K562 (cell line): Measurements from ENCODE around the gene CAV1. TPM values are rescaled to one million over a fixed set of nuclear protein-coding genes. Genes with fewer than 3 reads are reported as not detected.

Experiments
- ARID1B ChIP-seq: fragments of 450-650 bp; IDR thresholded peaks from 2 replicates; pipeline ENCODE4 v1.6.1; 2016; ENCODE audit warnings: antibody characterized with exemption, mild to moderate bottlenecking, inconsistent platforms
- BCOR ChIP-seq: fragments of 450-650 bp; IDR thresholded peaks from 2 replicates; pipeline ENCODE4 v1.6.1; 2016
- CBFA2T3 ChIP-seq: fragments of 450-650 bp; IDR thresholded peaks from 2 replicates; pipeline ENCODE4 v1.6.1; 2017
- CBX2 ChIP-seq: fragments of 200-600 bp; sonication (generic); IDR thresholded peaks from one replicate; pipeline ENCODE4 v1.6.1; 2012; ENCODE audit warnings: mild to moderate bottlenecking, low read length, inconsistent platforms; ENCODE audit not compliant: insufficient read depth, poor library complexity, severe bottlenecking
- CTBP1 ChIP-seq: fragments of 450-650 bp; IDR thresholded peaks from 2 replicates; pipeline ENCODE4 v1.6.1; 2016; ENCODE audit warnings: borderline replicate concordance
- ESRRA ChIP-seq: fragments of 450-650 bp; IDR thresholded peaks from 2 replicates; pipeline ENCODE4 v1.6.1; 2014; ENCODE audit warnings: low read depth, mild to moderate bottlenecking, moderate library complexity, borderline replicate concordance
- FOXJ3 ChIP-seq: sonication (generic); formaldehyde crosslinking; IDR thresholded peaks from 2 replicates; pipeline ENCODE4 v1.4.0; 2020; ENCODE audit warnings: mild to moderate bottlenecking, missing genetic modification reagents
- HSF4 ChIP-seq: fragments of 250-450 bp; sonication (Bioruptor Pico); IDR thresholded peaks from 2 replicates; pipeline ENCODE4 v2.1.2; 2022; ENCODE audit warnings: mild to moderate bottlenecking, moderate library complexity, borderline replicate concordance
- ID3 ChIP-seq, 2 experiments: fragments of 250-450 bp in 1 of 2; fragments of 450-650 bp in 1 of 2; sonication (Bioruptor Pico) in 1 of 2; IDR thresholded peaks; 2 replicates each; pipeline versions ENCODE4 v1.6.1 to v1.8.0; 2016 to 2021; ENCODE audit warnings: mild to moderate bottlenecking in 2 of 2, moderate library complexity in 2 of 2, missing compliant biosample characterization in 1 of 2, missing genetic modification characterization in 1 of 2
- POLR2A ChIP-seq: fragments of 450-650 bp; conservative IDR thresholded peaks from 2 replicates; pipeline ENCODE4 v1.6.1; 2016
- PRDM10 ChIP-seq: fragments of 450-650 bp; IDR thresholded peaks from 2 replicates; pipeline ENCODE4 v1.6.1; 2018; ENCODE audit not compliant: partially characterized antibody
- RFX7 ChIP-seq: fragments of 250-450 bp; sonication (Bioruptor Pico); IDR thresholded peaks from 2 replicates; pipeline ENCODE4 v1.5.1; 2021; ENCODE audit warnings: mild to moderate bottlenecking
- ZBTB40 ChIP-seq, 2 experiments: fragments of 450-650 bp in 1 of 2; sonication (generic) in 1 of 2; formaldehyde crosslinking in 1 of 2; IDR thresholded peaks; 2 replicates each; pipeline versions ENCODE4 v1.7.1 to v1.9.0; 2016 to 2022; ENCODE audit warnings: inconsistent platforms in 1 of 2, mild to moderate bottlenecking in 1 of 2, missing genetic modification reagents in 1 of 2
- ZKSCAN1 ChIP-seq: fragments of 150-350 bp; IDR thresholded peaks from 2 replicates; pipeline ENCODE4 v1.6.1; 2016; ENCODE audit warnings: low read depth, low read length
- ZNF561 ChIP-seq: fragments of 450-650 bp; formaldehyde crosslinking; conservative IDR thresholded peaks from 2 replicates; pipeline ENCODE4 v1.4.0; 2020; ENCODE audit warnings: mild to moderate bottlenecking, moderate library complexity
- polyA plus RNA-seq, 8 experiments: library from polyadenylated mRNA; depleted of rRNA in 4 of 8; stranded (reverse) in 5 of 8; unstranded in 3 of 8; fragments of >200 nt; fragmentation: Nextera tagmentation in 2 of 8; fragmentation: Illumina TruSeq in 1 of 8; extraction: Ambion mirVana in 2 of 8; extraction: Trizol in 1 of 8; gene quantifications; 2 replicates each; pipeline versions ENCODE4 v1.2.1 to v1.2.3, GENCODE V29; 2011 to 2014; ENCODE audit warnings: inconsistent platforms in 1 of 8, missing spikeins in 1 of 8
- total RNA-seq, 7 experiments: library from RNA; depleted of rRNA in 6 of 7; stranded (reverse); fragments of >200 nt in 6 of 7; fragmentation: Illumina TruSeq in 2 of 7; extraction: Trizol in 2 of 7; gene quantifications; 2 replicates each; pipeline versions ENCODE4 v1.2.1 to v1.2.3, GENCODE V29; 2011 to 2021; ENCODE audit warnings: low replicate concordance in 1 of 7

Gene CAV1
- total and polyA plus RNA-seq, 9 of the 15 experiments (the other 6 are each of a cell fraction or from before 2014, with no cell fraction given): 0.08 to 1.5 (median 0.63) TPM

- TF ChIP-seq ZBTB40 (IDR thresholded peaks at IDR 0.05) (peak; percentile 86), ZBTB40 (CRISPR knock-in tag; IDR thresholded peaks at IDR 0.05) (no peak), CBFA2T3 (peak; percentile 64), PRDM10 (no peak), RFX7 (CRISPR knock-in tag) (no peak), FOXJ3 (CRISPR knock-in tag) (no peak), BCOR (no peak), CTBP1 (peak; percentile 59; the same call in 1 of the 2 replicates), ZKSCAN1 (no peak), ARID1B (peak; percentile 78), HSF4 (CRISPR knock-in tag) (no peak), POLR2A (no peak), ESRRA (no peak), ZNF561 (CRISPR knock-in tag) (no peak), ID3 (CRISPR knock-in tag; IDR thresholded peaks at IDR 0.05) (no peak), ID3 (tag; IDR thresholded peaks at IDR 0.05) (no peak), CBX2 (no peak)
Observed at GRCh38 chr7:116592445-116592844, 67.6 kb downstream of the CAV1 start (continued).
